Small intestine (tissue), 7 donors: ENCODE measurements around the gene GALNT16. TPM values are rescaled to one million over a fixed set of nuclear protein-coding genes. Genes with fewer than 3 reads are reported as not detected.

Source experiments
- DNase-seq, 2 donors: peaks; one replicate each; pipeline versions ENCODE4 v3.0.0 to v3.0.0-alpha.2; 2013
- FAIRE-seq: peaks from 2 replicates; lab custom pipeline; 2012; peaks lifted over from hg19 to GRCh38; lab: Jason Lieb, UNC
- H3K27ac ChIP-seq, 3 donors: one replicate each; pipeline ENCODE4 v1.5.1; 2013; ENCODE audit warnings: low read length in 2 of 3, mild to moderate bottlenecking in 2 of 3, control low read depth in 1 of 3, inconsistent platforms in 1 of 3, low read depth in 1 of 3, moderate library complexity in 1 of 3
- H3K27me3 ChIP-seq, 3 donors: one replicate each; pipeline ENCODE4 v1.6.1; 2013; ENCODE audit warnings: low read length in 3 of 3, inconsistent platforms in 1 of 3; ENCODE audit not compliant: control insufficient read depth in 3 of 3, insufficient read depth in 3 of 3
- H3K36me3 ChIP-seq, 3 donors: one replicate each; pipeline ENCODE4 v1.6.1; 2013; ENCODE audit warnings: low read length in 3 of 3, inconsistent platforms in 1 of 3, low read depth in 1 of 3, mild to moderate bottlenecking in 1 of 3, moderate library complexity in 1 of 3; ENCODE audit not compliant: control insufficient read depth in 3 of 3, insufficient read depth in 2 of 3
- H3K4me1 ChIP-seq, 3 donors: one replicate each; pipeline ENCODE4 v1.6.1; 2013; ENCODE audit warnings: low read length in 2 of 3, inconsistent platforms in 1 of 3, low read depth in 1 of 3, mild to moderate bottlenecking in 1 of 3, moderate library complexity in 1 of 3; ENCODE audit not compliant: control insufficient read depth in 3 of 3, insufficient read depth in 2 of 3
- H3K4me3 ChIP-seq, 3 donors: one replicate each; pipeline ENCODE4 v1.5.1; 2013; ENCODE audit warnings: low read length in 3 of 3, control low read depth in 1 of 3, inconsistent platforms in 1 of 3, low read depth in 1 of 3, mild to moderate bottlenecking in 1 of 3, moderate library complexity in 1 of 3
- H3K9me3 ChIP-seq, 2 donors: one replicate each; pipeline ENCODE4 v1.6.1; 2013; ENCODE audit warnings: low read depth in 1 of 2, low read length in 1 of 2; ENCODE audit not compliant: control insufficient read depth in 2 of 2, insufficient read depth in 1 of 2
- WGBS, 3 donors: extraction: QIAGEN DNeasy Blood & Tissue Kit; methylation state at CpG; one replicate each; pipeline ENCODE4 v1.1.7; 2013; 5-methylcytosine and 5-hydroxymethylcytosine counted together
- polyA plus RNA-seq, 4 donors: library from polyadenylated mRNA; stranded (reverse) in 3 of 4; unstranded in 1 of 4; fragments of 200-250 nt in 3 of 4; fragments of 120-200 nt in 1 of 4; gene quantifications; one replicate each; pipeline versions ENCODE4 v1.2.1 to v1.2.3, GENCODE V29; 2013
- donor health status: healthy with polysubstance abuse.
- donor health status: control.
- donor health status: control.
- donor health status: Bipolar disorder and iron deficiency.
- donor health status: healthy.

GALNT16 gene
- polyA plus RNA-seq, 4 donors, result 0.45 to 18.2 (median 1.5) TPM

GRCh38 chr14:69357544-69358200 is 97.7 kb downstream of the GALNT16 start:
- H3K36me3 ChIP-seq, result peaks cover 0 to 2% (median 0%) of the 10 kb centered on the region in 3 donors
- no peak overlapping the region for H3K27ac ChIP-seq
- FAIRE-seq, result no peak
- DNase-seq, result no peak
- H3K9me3 ChIP-seq, result no peaks in the 10 kb centered on the region
- H3K4me3 ChIP-seq, result no peak overlapping the region
- peaks cover 0 to 8% (median 3%) of the 10 kb centered on the region in 3 donors for H3K4me1 ChIP-seq
- H3K27me3 ChIP-seq, result peaks cover 0 to 2% (median 0%) of the 10 kb centered on the region in 3 donors
- 89 to 93% (median 90%) methylated on average over 7 of the region's 7 CpGs for WGBS, 3 donors

DNA sequence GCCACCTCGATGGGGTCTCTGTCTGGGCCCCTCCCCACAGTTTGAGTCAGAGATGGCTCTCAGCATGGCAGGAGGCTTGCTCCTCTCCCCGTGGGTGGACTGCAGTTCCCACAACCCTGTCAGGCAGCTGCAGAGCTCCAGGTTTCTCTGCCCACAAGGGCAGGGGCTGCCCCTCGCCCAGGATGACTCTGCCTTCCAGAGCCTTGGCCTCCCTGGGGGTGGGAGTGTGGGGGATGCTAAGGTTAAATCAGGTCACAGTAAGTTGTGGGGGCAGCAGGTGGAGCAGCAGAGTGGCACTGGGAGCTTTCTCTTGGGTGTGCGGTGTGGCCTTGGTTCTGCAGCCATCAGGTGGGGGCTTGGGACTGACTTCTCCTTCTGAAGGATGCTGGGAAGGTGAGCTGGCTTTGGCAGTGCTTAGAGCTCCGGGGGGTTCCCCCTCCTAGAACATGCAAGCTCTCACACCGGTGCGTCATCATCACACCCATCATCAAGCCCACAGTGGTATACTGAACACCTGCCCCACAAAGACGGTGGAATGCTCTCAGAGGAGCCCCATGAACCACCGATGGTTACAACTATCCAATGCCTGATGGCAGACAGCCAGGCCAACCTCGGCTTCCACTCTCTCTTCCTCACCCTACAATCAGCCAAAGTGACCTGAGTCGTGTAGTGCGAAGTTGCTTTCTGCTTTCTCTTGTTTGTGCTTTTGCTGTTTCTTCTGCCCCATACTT is 98.4 kb downstream of the GALNT16 start:
- Histone ChIP-seq H3K27ac (no peak overlapping the region), H3K9me3 (no peaks in the 10 kb centered on the region), H3K4me3 (no peak overlapping the region), H3K4me1 (peaks cover 0 to 8% (median 3%) of the 10 kb centered on the region in 3 donors), H3K36me3 (peaks cover 0 to under 1% (median 0%) of the 10 kb centered on the region in 3 donors), H3K27me3 (peaks cover 0 to 6% (median 0%) of the 10 kb centered on the region in 3 donors)
- 65 to 69% (median 68%) methylated on average over 12 of the region's 12 CpGs for WGBS, 3 donors
- FAIRE-seq (no peak), DNase-seq (no peak)

GRCh38 chr14:69358966-69359365 is 99.0 kb downstream of the GALNT16 start:
- FAIRE-seq, result no peak
- WGBS, 3 donors, result 91 to 93% (median 92%) methylated on average over 3 of the region's 3 CpGs
- Histone ChIP-seq H3K4me1 (peaks cover 0 to 8% (median 3%) of the 10 kb centered on the region in 3 donors), H3K4me3 (no peak overlapping the region), H3K9me3 (no peaks in the 10 kb centered on the region), H3K27me3 (peaks cover 0 to 6% (median 0%) of the 10 kb centered on the region in 3 donors), H3K27ac (no peak overlapping the region), H3K36me3 (no peaks in the 10 kb centered on the region)
- no peak for DNase-seq

DNA sequence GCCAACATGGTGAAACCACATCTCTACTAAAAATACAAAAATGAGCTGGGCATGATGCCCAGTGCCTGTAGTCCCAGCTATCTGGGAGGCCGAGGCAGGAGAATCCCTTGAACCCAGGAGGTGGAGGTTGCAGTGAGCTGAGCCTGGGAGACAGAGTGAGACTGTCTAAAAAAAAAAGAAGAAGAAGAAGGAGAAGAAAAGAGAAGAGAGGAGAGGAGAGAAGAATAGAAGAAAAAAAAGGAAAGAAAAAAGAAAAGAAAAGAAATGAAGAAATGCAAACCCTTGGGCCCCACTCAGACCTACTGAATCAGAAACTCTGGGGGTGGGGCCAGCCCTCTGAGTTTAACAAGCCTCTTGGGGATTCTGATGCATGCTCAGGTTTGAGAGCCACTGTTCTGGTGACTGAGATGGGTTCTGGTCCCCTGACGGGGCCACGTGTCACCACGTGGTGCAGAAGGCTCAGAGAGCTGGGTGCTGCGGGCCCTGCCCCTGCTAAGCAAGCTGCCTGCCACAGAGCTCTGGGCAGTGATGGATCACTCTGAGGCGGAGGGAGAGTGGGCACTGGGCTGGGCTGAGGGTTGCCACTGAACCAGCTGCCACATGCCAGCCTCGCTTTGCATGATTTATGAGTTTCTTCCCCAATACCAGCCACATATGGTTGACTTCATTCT is 100.6 kb downstream of the GALNT16 start:
- DNase-seq, result no peak

DNA sequence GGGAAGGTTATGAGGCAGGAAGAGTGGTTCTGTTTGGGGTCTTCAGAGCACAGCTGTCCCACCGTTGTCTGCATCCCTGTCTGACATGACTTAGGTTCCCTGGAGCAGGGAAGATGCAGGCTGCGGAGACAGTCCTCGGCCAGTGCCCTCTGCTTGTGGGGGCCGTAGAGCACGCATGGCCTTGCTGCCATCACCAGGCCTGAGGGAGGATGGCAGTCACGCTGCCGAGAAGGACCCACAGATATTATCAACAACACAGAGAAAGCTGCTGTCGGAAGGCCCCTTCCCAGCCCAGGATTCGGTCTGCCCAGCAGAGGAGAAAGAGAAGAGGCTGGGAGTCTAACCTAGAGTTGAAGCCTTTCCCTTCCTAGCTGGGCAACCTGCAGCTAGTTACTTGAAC is 103.1 kb downstream of the GALNT16 start:
- Histone ChIP-seq H3K27ac (no peak overlapping the region), H3K27me3 (peaks cover 0 to 6% (median 0%) of the 10 kb centered on the region in 3 donors), H3K9me3 (no peaks in the 10 kb centered on the region), H3K4me3 (no peak overlapping the region), H3K36me3 (no peaks in the 10 kb centered on the region), H3K4me1 (no peaks in the 10 kb centered on the region)
- DNase-seq (peak in 1 of 2 donors; percentile 29), FAIRE-seq (no peak)
- 52 to 70% (median 54%) methylated on average over 9 of the region's 9 CpGs for WGBS, 3 donors

More for the DNA sequence above, 100.6 kb downstream of the GALNT16 start:
- Histone ChIP-seq H3K4me3 (no peak overlapping the region), H3K27me3 (peaks cover 0 to 6% (median 0%) of the 10 kb centered on the region in 3 donors), H3K36me3 (no peaks in the 10 kb centered on the region), H3K27ac (no peak overlapping the region), H3K9me3 (no peaks in the 10 kb centered on the region), H3K4me1 (no peaks in the 10 kb centered on the region)
- 69 to 78% (median 78%) methylated on average over 7 of the region's 7 CpGs for WGBS, 3 donors
- no peak for FAIRE-seq

DNA sequence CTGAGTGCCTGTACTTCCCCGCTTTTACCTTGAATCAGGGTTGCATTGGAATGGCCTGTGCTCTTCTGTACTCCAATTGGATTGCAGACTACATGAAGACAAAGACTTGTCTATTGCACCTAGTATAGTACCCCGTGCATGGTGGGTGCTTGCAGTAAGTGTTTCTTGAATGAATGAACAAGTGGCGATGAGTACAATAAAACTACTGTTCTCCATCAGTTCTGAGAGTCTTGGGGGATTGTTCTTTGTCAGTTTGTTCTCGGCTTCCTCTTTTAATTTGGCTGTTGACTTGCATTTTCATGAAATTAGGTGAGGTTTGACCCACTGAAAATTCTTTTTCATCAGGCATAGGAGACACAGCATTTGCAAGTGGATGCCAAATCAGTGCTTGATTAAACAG is 104.0 kb downstream of the GALNT16 start:
- H3K4me3 ChIP-seq, result no peak overlapping the region
- no peak overlapping the region for H3K27ac ChIP-seq
- DNase-seq (no peak), FAIRE-seq (no peak)
- no peaks in the 10 kb centered on the region for H3K4me1 ChIP-seq
- H3K9me3 ChIP-seq, result no peaks in the 10 kb centered on the region
- H3K27me3 ChIP-seq, result peaks cover 0 to 6% (median 0%) of the 10 kb centered on the region in 3 donors
- H3K36me3 ChIP-seq, result no peaks in the 10 kb centered on the region
- 83 to 87% (median 86%) methylated on average over 4 of the region's 4 CpGs for WGBS, 3 donors

GRCh38 chr14:69364378-69364777 is 104.4 kb downstream of the GALNT16 start:
- no peaks in the 10 kb centered on the region for H3K4me1 ChIP-seq
- 88 to 93% (median 92%) methylated on average over 2 of the region's 2 CpGs for whole genome bisulfite sequencing, 3 donors
- peaks cover 0 to 6% (median 0%) of the 10 kb centered on the region in 3 donors for H3K27me3 ChIP-seq
- FAIRE-seq (no peak), DNase-seq (no peak)
- no peak overlapping the region for H3K4me3 ChIP-seq
- no peaks in the 10 kb centered on the region for H3K36me3 ChIP-seq
- H3K27ac ChIP-seq, result no peak overlapping the region
- no peaks in the 10 kb centered on the region for H3K9me3 ChIP-seq

- FAIRE-seq (no peak), DNase-seq (no peak)
- Histone ChIP-seq H3K9me3 (no peaks in the 10 kb centered on the region), H3K4me3 (no peak overlapping the region), H3K4me1 (no peaks in the 10 kb centered on the region), H3K36me3 (no peaks in the 10 kb centered on the region), H3K27ac (no peak overlapping the region), H3K27me3 (peaks cover 0 to 6% (median 0%) of the 10 kb centered on the region in 3 donors)
- 18 to 59% (median 23%) methylated on average over 3 of the region's 3 CpGs for WGBS, 3 donors
Observed at GRCh38 chr14:69366069-69366468, 106.1 kb downstream of the GALNT16 start.
